Fibroblast of gingiva (primary cell): Measurements from ENCODE around the gene LSM2.
"Not testable (repeated sequence)": the region's sequence is repeated elsewhere in the genome, so short reads cannot be mapped to it uniquely, and the experiment has no call there.

Experiments used
- DNase-seq: peaks from one replicate; pipeline ENCODE4 v3.0.0-alpha.2; 2011; ENCODE audit warnings: low read depth

Gene LSM2

GRCh38 chr6:31806470-31807272 is at the start of gene LSM2:
LSM2 (minus strand) TSS chr6:31806966; CDS start chr6:31806757, 209 bp downstream.
- DNase-seq = peak; percentile 97

- DNase-seq = not testable (repeated sequence)
Measured at GRCh38 chr6:31851980-31852718, 45.4 kb upstream of the LSM2 start.

- DNase-seq = no peak
Measured at GRCh38 chr6:31851485-31851832, 44.7 kb upstream of the LSM2 start.

- no peak for DNase-seq
Measured at GRCh38 chr6:31850765-31851484, 44.2 kb upstream of the LSM2 start.

GRCh38 chr6:31847276-31847978 is 40.7 kb upstream of the LSM2 start:
- DNase-seq = no peak

GRCh38 chr6:31844507-31844906 is 37.7 kb upstream of the LSM2 start:
- no peak for DNase-seq

- DNase-seq = no peak
Measured at GRCh38 chr6:31842053-31842452, 35.3 kb upstream of the LSM2 start.

GRCh38 chr6:31839779-31840126 is 33.0 kb upstream of the LSM2 start:
- DNase-seq = not testable (repeated sequence)

GRCh38 chr6:31838968-31839367 is 32.2 kb upstream of the LSM2 start:
- DNase-seq = no peak

GRCh38 chr6:31838114-31838553 is 31.4 kb upstream of the LSM2 start:
- not testable (repeated sequence) for DNase-seq

GRCh38 chr6:31837369-31838113 is 30.8 kb upstream of the LSM2 start:
- DNase-seq = no peak

- peak; percentile 50 for DNase-seq
Measured at GRCh38 chr6:31836474-31837368, 30.0 kb upstream of the LSM2 start.

- DNase-seq = no peak
Measured at GRCh38 chr6:31836047-31836473, 29.3 kb upstream of the LSM2 start.

- DNase-seq = peak; percentile 84
Measured at GRCh38 chr6:31834367-31835250, 27.8 kb upstream of the LSM2 start.

GRCh38 chr6:31831350-31832215 is 24.8 kb upstream of the LSM2 start:
- DNase-seq = no peak

- no peak for DNase-seq
Measured at GRCh38 chr6:31830886-31831335, 24.1 kb upstream of the LSM2 start.

- DNase-seq = peak; percentile 42
Measured at GRCh38 chr6:31829633-31830283, 23.0 kb upstream of the LSM2 start.
